GM12801 (cell line): ENCODE results near the gene OXCT2.

ENCODE experiments used
- CTCF ChIP-seq: IDR thresholded peaks from one replicate; pipeline ENCODE4 v1.5.1; 2011; ENCODE audit warnings: control low read depth; ENCODE audit not compliant: insufficient read length; ENCODE audit errors: extremely low read depth

The OXCT2 gene

GRCh38 chr1:39788758-39789570 is 17.8 kb upstream of the OXCT2 start, which contains the start of gene BMP8B:
BMP8B (minus strand) TSS chr1:39788865; CDS start chr1:39788485, 380 bp downstream.
- no peak for TF ChIP-seq CTCF

GRCh38 chr1:39788426-39788757 is 17.2 kb upstream of the OXCT2 start:
- no peak for TF ChIP-seq CTCF

GRCh38 chr1:39787468-39787867 is 16.3 kb upstream of the OXCT2 start:
- no peak for TF ChIP-seq CTCF

GRCh38 chr1:39782103-39782502 is 11.0 kb upstream of the OXCT2 start:
- no peak for TF ChIP-seq CTCF

- no peak for TF ChIP-seq CTCF
Observed at GRCh38 chr1:39781349-39781715, 10.2 kb upstream of the OXCT2 start.

GRCh38 chr1:39779821-39780220 is 8.7 kb upstream of the OXCT2 start:
- TF ChIP-seq CTCF: no peak

- no peak for TF ChIP-seq CTCF
Observed at GRCh38 chr1:39779137-39779536, 8.0 kb upstream of the OXCT2 start.
